Pons (tissue), 1 donor: ENCODE measurements around the gene TOMT.
A peak's percentile ranks its signal among the peaks of the same experiment; 100 is the strongest.

Source experiments
- DNase-seq: peaks from one replicate; pipeline ENCODE4 v3.0.0-alpha.2; 2016; ENCODE audit warnings: low spot score

Gene TOMT

GRCh38 chr11:72105888-72106287 lies at the start of gene TOMT:
TOMT (plus strand) TSS chr11:72105924; CDS start chr11:72105952, 28 bp downstream.
- DNase-seq, result no peak

GRCh38 chr11:72058416-72059034 lies 47.2 kb upstream of the TOMT start:
- no peak for DNase-seq

GRCh38 chr11:72061739-72062396 lies 43.9 kb upstream of the TOMT start:
- DNase-seq, result no peak

- no peak for DNase-seq
Measured at GRCh38 chr11:72066855-72067254, 38.9 kb upstream of the TOMT start.

- no peak for DNase-seq
Measured at GRCh38 chr11:72067266-72067665, 38.5 kb upstream of the TOMT start.

- no peak for DNase-seq
Measured at GRCh38 chr11:72067676-72068075, 38.0 kb upstream of the TOMT start.

GRCh38 chr11:72069200-72069599 lies 36.5 kb upstream of the TOMT start:
- DNase-seq, result no peak

- DNase-seq, result peak; percentile 71
Measured at GRCh38 chr11:72069787-72070251, 35.9 kb upstream of the TOMT start.

GRCh38 chr11:72070491-72070890 lies 35.2 kb upstream of the TOMT start:
- DNase-seq, result no peak

GRCh38 chr11:72072348-72072747 lies 33.4 kb upstream of the TOMT start:
- DNase-seq, result no peak

- DNase-seq, result peak; percentile 63
Measured at GRCh38 chr11:72075109-72075508, 30.6 kb upstream of the TOMT start.

- DNase-seq, result no peak
Measured at GRCh38 chr11:72075756-72076155, 30.0 kb upstream of the TOMT start.

- DNase-seq, result no peak
Measured at GRCh38 chr11:72078477-72078876, 27.2 kb upstream of the TOMT start.

GRCh38 chr11:72079819-72080325 lies 25.9 kb upstream of the TOMT start:
- DNase-seq, result no peak

- peak; percentile 100 for DNase-seq
Measured at GRCh38 chr11:72080326-72081183, 25.2 kb upstream of the TOMT start, which contains the start of the genes LRRC51 and NUMA1. LRRC51 (plus strand) TSS chr11:72080850; CDS start chr11:72089084, 8,234 bp downstream. NUMA1 (minus strand) TSS chr11:72080542; CDS start chr11:72035943, 44,599 bp downstream.

- DNase-seq, result no peak
Measured at GRCh38 chr11:72081184-72081644, 24.5 kb upstream of the TOMT start.

GRCh38 chr11:72081821-72082453 lies 23.8 kb upstream of the TOMT start:
- DNase-seq, result no peak

GRCh38 chr11:72083414-72083813 lies 22.3 kb upstream of the TOMT start:
- DNase-seq, result no peak

GRCh38 chr11:72084076-72084475 lies 21.6 kb upstream of the TOMT start:
- no peak for DNase-seq

GRCh38 chr11:72084965-72085364 lies 20.8 kb upstream of the TOMT start:
- peak; percentile 36 for DNase-seq

GRCh38 chr11:72085621-72086351 lies 19.9 kb upstream of the TOMT start:
- DNase-seq, result peak; percentile 97
